Measurements from ENCODE around the gene TMEM182.

DNA sequence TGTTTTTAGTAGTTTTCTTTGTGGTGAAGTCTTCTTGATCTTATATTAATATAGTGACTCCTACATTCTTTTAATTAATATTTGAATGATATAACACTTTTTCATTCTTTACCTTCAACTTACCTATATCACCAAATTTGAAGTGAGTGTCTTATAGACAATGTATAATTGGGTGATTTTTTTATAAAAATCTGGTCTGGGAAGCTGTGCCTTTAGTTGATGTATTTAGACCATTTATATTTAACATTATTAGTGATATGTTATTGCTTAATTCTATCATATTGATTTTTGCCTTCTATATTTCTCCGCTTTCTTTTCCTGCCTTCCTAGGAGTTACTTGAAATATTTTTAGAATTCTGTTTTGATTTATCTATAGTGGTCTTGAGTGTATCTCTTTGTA is 16.4 kb downstream of the TMEM182 start:
- TF ChIP-seq, protein P1, sequence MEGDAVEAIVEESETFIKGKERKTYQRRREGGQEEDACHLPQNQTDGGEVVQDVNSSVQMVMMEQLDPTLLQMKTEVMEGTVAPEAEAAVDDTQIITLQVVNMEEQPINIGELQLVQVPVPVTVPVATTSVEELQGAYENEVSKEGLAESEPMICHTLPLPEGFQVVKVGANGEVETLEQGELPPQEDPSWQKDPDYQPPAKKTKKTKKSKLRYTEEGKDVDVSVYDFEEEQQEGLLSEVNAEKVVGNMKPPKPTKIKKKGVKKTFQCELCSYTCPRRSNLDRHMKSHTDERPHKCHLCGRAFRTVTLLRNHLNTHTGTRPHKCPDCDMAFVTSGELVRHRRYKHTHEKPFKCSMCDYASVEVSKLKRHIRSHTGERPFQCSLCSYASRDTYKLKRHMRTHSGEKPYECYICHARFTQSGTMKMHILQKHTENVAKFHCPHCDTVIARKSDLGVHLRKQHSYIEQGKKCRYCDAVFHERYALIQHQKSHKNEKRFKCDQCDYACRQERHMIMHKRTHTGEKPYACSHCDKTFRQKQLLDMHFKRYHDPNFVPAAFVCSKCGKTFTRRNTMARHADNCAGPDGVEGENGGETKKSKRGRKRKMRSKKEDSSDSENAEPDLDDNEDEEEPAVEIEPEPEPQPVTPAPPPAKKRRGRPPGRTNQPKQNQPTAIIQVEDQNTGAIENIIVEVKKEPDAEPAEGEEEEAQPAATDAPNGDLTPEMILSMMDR (IDR thresholded peaks at IDR 0.05) = no peak
- TF ChIP-seq EZH2 (IDR thresholded peaks at IDR 0.05) = no peak
- TF ChIP-seq EZH2phosphoT487 (IDR thresholded peaks at IDR 0.05) = no peak

Measured in neural progenitor cell (in vitro differentiated cells).